GM19035 (cell line): ENCODE data around the gene OTC.

Experiments
- ATAC-seq: cut with Tn5 transposase; IDR thresholded peaks from one replicate; pipeline ENCODE4 v1.9.1; 2021; ENCODE audit not compliant: unreplicated experiment

Gene OTC

GRCh38 chrX:38352362-38352761, at the start of gene OTC:
Gene OTC (plus strand): TSS chrX:38352604. CDS start chrX:38352697, 93 bp downstream.
- no peak for ATAC-seq

- no peak for ATAC-seq
Measured at GRCh38 chrX:38304010-38304409, 48.4 kb upstream of the OTC start.

- ATAC-seq: no peak
Measured at GRCh38 chrX:38305971-38306370, 46.4 kb upstream of the OTC start.

- ATAC-seq: no peak
Measured at GRCh38 chrX:38311743-38312142, 40.7 kb upstream of the OTC start.

- ATAC-seq: no peak
Measured at GRCh38 chrX:38312436-38312835, 40.0 kb upstream of the OTC start.

GRCh38 chrX:38313190-38313589, 39.2 kb upstream of the OTC start:
- no peak for ATAC-seq

- ATAC-seq: no peak
Measured at GRCh38 chrX:38315186-38315585, 37.2 kb upstream of the OTC start.

GRCh38 chrX:38318196-38318595, 34.2 kb upstream of the OTC start:
- no peak for ATAC-seq

GRCh38 chrX:38318606-38319005, 33.8 kb upstream of the OTC start:
- ATAC-seq: no peak

- ATAC-seq: no peak
Measured at GRCh38 chrX:38320819-38321218, 31.6 kb upstream of the OTC start.

- no peak for ATAC-seq
Measured at GRCh38 chrX:38326086-38326485, 26.3 kb upstream of the OTC start.

GRCh38 chrX:38327007-38327774, 25.2 kb upstream of the OTC start, which contains the start of gene RPGR:
Gene RPGR (minus strand): TSS chrX:38327509. CDS start chrX:38327367, 142 bp downstream.
- peak; percentile 97 for ATAC-seq

- peak; percentile 2 for ATAC-seq
Measured at GRCh38 chrX:38327775-38328081, 24.7 kb upstream of the OTC start.

- peak; percentile 70 for ATAC-seq
Measured at GRCh38 chrX:38332505-38332904, 19.9 kb upstream of the OTC start.

- ATAC-seq: no peak
Measured at GRCh38 chrX:38335382-38335781, 17.0 kb upstream of the OTC start.

- ATAC-seq: no peak
Measured at GRCh38 chrX:38336538-38337240, 15.7 kb upstream of the OTC start.

GRCh38 chrX:38341442-38341841, 11.0 kb upstream of the OTC start:
- no peak for ATAC-seq

GRCh38 chrX:38342853-38343778, 9.3 kb upstream of the OTC start:
- no peak for ATAC-seq

GRCh38 chrX:38346150-38346549, 6.3 kb upstream of the OTC start:
- ATAC-seq: no peak

GRCh38 chrX:38347136-38347535, 5.3 kb upstream of the OTC start:
- no peak for ATAC-seq

GRCh38 chrX:38351346-38351745, 1.1 kb upstream of the OTC start:
- ATAC-seq: no peak
